Liver (tissue), 9 donors: Measurements from ENCODE around the gene TOGARAM2. TPM values are rescaled to one million over a fixed set of nuclear protein-coding genes. Genes with fewer than 3 reads are reported as not detected.

Source experiments
- DNase-seq: peaks from one replicate; pipeline ENCODE4 v3.0.0-alpha.2; 2017; ENCODE audit warnings: low spot score
- H3K27ac ChIP-seq, 2 donors: one replicate each; pipeline ENCODE4 v1.7.0; 2013; ENCODE audit warnings: inconsistent platforms in 2 of 2, low read length in 2 of 2, control low read depth in 1 of 2, low read depth in 1 of 2, mild to moderate bottlenecking in 1 of 2
- H3K27me3 ChIP-seq, 4 donors: one replicate each; pipeline versions ENCODE4 v1.6.1 to v1.7.0; 2013; ENCODE audit warnings: low read length in 3 of 4, inconsistent platforms in 1 of 4, mild to moderate bottlenecking in 1 of 4, moderate library complexity in 1 of 4; ENCODE audit not compliant: control insufficient read depth in 4 of 4, insufficient read depth in 4 of 4
- H3K36me3 ChIP-seq, 4 donors: one replicate each; pipeline versions ENCODE4 v1.6.1 to v1.7.0; 2013; ENCODE audit warnings: low read length in 3 of 4, mild to moderate bottlenecking in 3 of 4, low read depth in 1 of 4, moderate library complexity in 1 of 4; ENCODE audit not compliant: control insufficient read depth in 4 of 4, insufficient read depth in 3 of 4
- H3K4me1 ChIP-seq, 4 donors: one replicate each; pipeline versions ENCODE4 v1.6.1 to v1.7.0; 2013; ENCODE audit warnings: low read length in 3 of 4, mild to moderate bottlenecking in 3 of 4, moderate library complexity in 1 of 4; ENCODE audit not compliant: control insufficient read depth in 4 of 4, insufficient read depth in 4 of 4
- H3K4me3 ChIP-seq, 3 donors: one replicate each; pipeline versions ENCODE4 v1.6.1 to v1.7.0; 2013; ENCODE audit warnings: low read length in 3 of 3, control low read depth in 1 of 3, low read depth in 1 of 3, mild to moderate bottlenecking in 1 of 3
- H3K9ac ChIP-seq, 2 donors: one replicate each; pipeline ENCODE4 v1.7.0; 2013; ENCODE audit warnings: low read length in 2 of 2, mild to moderate bottlenecking in 2 of 2, moderate library complexity in 2 of 2, control low read depth in 1 of 2, low read depth in 1 of 2
- H3K9me3 ChIP-seq, 4 donors: one replicate each; pipeline versions ENCODE4 v1.6.1 to v1.7.0; 2013; ENCODE audit warnings: low read length in 3 of 4; ENCODE audit not compliant: control insufficient read depth in 4 of 4
- ATF3 ChIP-seq: IDR thresholded peaks from 2 replicates; pipeline ENCODE4 v1.6.1; 2016; ENCODE audit warnings: antibody characterized with exemption
- CTCF ChIP-seq: fragments of 150-350 bp; IDR thresholded peaks from 2 replicates; pipeline ENCODE4 v1.5.1; 2017; ENCODE audit warnings: improper control_type of control experiment, low read depth, low read length; ENCODE audit not compliant: missing input control
- EGR1 ChIP-seq, 2 donors: IDR thresholded peaks; 2 replicates each; pipeline ENCODE4 v1.6.1; 2016 to 2018; ENCODE audit warnings: antibody characterized with exemption in 2 of 2, low read depth in 2 of 2
- FOXA1 ChIP-seq: IDR thresholded peaks from 2 replicates; pipeline ENCODE4 v1.6.1; 2016; ENCODE audit warnings: antibody characterized with exemption
- FOXA2 ChIP-seq: IDR thresholded peaks from 2 replicates; pipeline ENCODE4 v1.6.1; 2016; ENCODE audit warnings: antibody characterized with exemption
- GABPA ChIP-seq, 2 donors: IDR thresholded peaks in 1 of 2; conservative IDR thresholded peaks in 1 of 2; 2 replicates each; pipeline ENCODE4 v1.6.1; 2016; ENCODE audit warnings: antibody characterized with exemption in 2 of 2, mild to moderate bottlenecking in 1 of 2, moderate library complexity in 1 of 2
- HNF4A ChIP-seq, 2 donors: conservative IDR thresholded peaks; 2 replicates each; pipeline ENCODE4 v1.6.1; 2016; ENCODE audit warnings: antibody characterized with exemption in 2 of 2, mild to moderate bottlenecking in 2 of 2
- HNF4G ChIP-seq: IDR thresholded peaks from 2 replicates; pipeline ENCODE4 v1.6.1; 2016; ENCODE audit warnings: antibody characterized with exemption
- JUND ChIP-seq, 2 donors: IDR thresholded peaks; 2 replicates each; pipeline ENCODE4 v1.6.1; 2016; ENCODE audit warnings: antibody characterized with exemption in 2 of 2
- MAX ChIP-seq: IDR thresholded peaks from 2 replicates; pipeline ENCODE4 v1.6.1; 2016; ENCODE audit warnings: antibody characterized with exemption
- NR2F2 ChIP-seq: IDR thresholded peaks from 2 replicates; pipeline ENCODE4 v1.6.1; 2016; ENCODE audit warnings: antibody characterized with exemption
- RAD21 ChIP-seq, 2 donors: IDR thresholded peaks; 2 replicates each; pipeline ENCODE4 v1.6.1; 2016; ENCODE audit warnings: antibody characterized with exemption in 2 of 2, mild to moderate bottlenecking in 2 of 2
- REST ChIP-seq: IDR thresholded peaks from 2 replicates; pipeline ENCODE4 v1.6.1; 2016; ENCODE audit warnings: antibody characterized with exemption, mild to moderate bottlenecking
- RXRA ChIP-seq, 2 donors: IDR thresholded peaks; 2 replicates each; pipeline ENCODE4 v1.6.1; 2017 to 2018; ENCODE audit warnings: antibody characterized with exemption in 2 of 2, mild to moderate bottlenecking in 1 of 2
- SP1 ChIP-seq: IDR thresholded peaks from 2 replicates; pipeline ENCODE4 v1.6.1; 2018; ENCODE audit warnings: antibody characterized with exemption, mild to moderate bottlenecking
- TAF1 ChIP-seq: conservative IDR thresholded peaks from 2 replicates; pipeline ENCODE4 v1.6.1; 2016; ENCODE audit warnings: antibody characterized with exemption, mild to moderate bottlenecking
- YY1 ChIP-seq: IDR thresholded peaks from 2 replicates; pipeline ENCODE4 v1.6.1; 2016; ENCODE audit warnings: antibody characterized with exemption, mild to moderate bottlenecking
- ZBTB33 ChIP-seq: IDR thresholded peaks from 2 replicates; pipeline ENCODE4 v1.6.1; 2016; ENCODE audit warnings: antibody characterized with exemption
- WGBS: extraction: QIAGEN DNeasy Blood & Tissue Kit; methylation state at CpG from one replicate; pipeline ENCODE4 v1.1.7; 2013; 5-methylcytosine and 5-hydroxymethylcytosine counted together
- polyA plus RNA-seq, 2 donors: library from polyadenylated mRNA; stranded (reverse) in 1 of 2; unstranded in 1 of 2; fragments of 200-250 nt in 1 of 2; fragments of >200 nt in 1 of 2; fragmentation: Nextera tagmentation in 1 of 2; extraction: Ambion mirVana in 1 of 2; gene quantifications; one replicate each; pipeline versions ENCODE4 v1.2.1 to v1.2.3, GENCODE V29; 2013 to 2015
- total RNA-seq, 2 donors: library from RNA; depleted of rRNA; stranded (reverse); fragments of >200 nt; gene quantifications; one replicate each; pipeline ENCODE4 v1.2.3, GENCODE V29; 2014
- donor health status: healthy.
- donor health status: healthy.
- donor health status: healthy.
- donor health status: healthy.
- donor health status: healthy.

The TOGARAM2 gene
- total and polyA plus RNA-seq, 4 donors: 0.15 to 0.42 (median 0.19) TPM; not detected in 1

- TF ChIP-seq EGR1 (IDR thresholded peaks at IDR 0.05; ENCODE audit: low read depth in 2 of 2) (no peak), GABPA (IDR thresholded peaks at IDR 0.05 in 1 of 2, conservative IDR thresholded peaks at IDR 0.05 in 1 of 2) (no peak)
These were observed 16.2 kb downstream of the TOGARAM2 start (continued) for GRCh38 chr2:28997237-28997846.

- no peaks in the 10 kb centered on the region for H3K9me3 ChIP-seq
- TF ChIP-seq RAD21 (IDR thresholded peaks at IDR 0.05) (no peak), MAX (no peak), ATF3 (no peak), HNF4A (conservative IDR thresholded peaks at IDR 0.05) (no peak), HNF4G (no peak), TAF1 (no peak), CTCF (no peak), SP1 (no peak), EGR1 (IDR thresholded peaks at IDR 0.05; ENCODE audit: low read depth in 2 of 2) (no peak), ZBTB33 (no peak), RXRA (IDR thresholded peaks at IDR 0.05) (no peak), NR2F2 (no peak), FOXA2 (no peak), REST (no peak), YY1 (no peak), JUND (IDR thresholded peaks at IDR 0.05) (no peak), GABPA (IDR thresholded peaks at IDR 0.05 in 1 of 2, conservative IDR thresholded peaks at IDR 0.05 in 1 of 2) (no peak), FOXA1 (no peak)
- no peak overlapping the region for H3K4me3 ChIP-seq
- H3K36me3 ChIP-seq: no peaks in the 10 kb centered on the region
- 78% methylated on average over 17 of the region's 17 CpGs for WGBS
- H3K27me3 ChIP-seq: peaks cover 0 to 3% (median 0%) of the 10 kb centered on the region in 4 donors
- DNase-seq: no peak
- no peak overlapping the region for H3K9ac ChIP-seq
- H3K27ac ChIP-seq: no peak overlapping the region
- no peaks in the 10 kb centered on the region for H3K4me1 ChIP-seq
These were observed 17.0 kb downstream of the TOGARAM2 start for GRCh38 chr2:28997847-28998735.
